GM18511 (cell line): ENCODE data around the gene GPR146.

Experiments
- ATAC-seq: cut with Tn5 transposase; IDR thresholded peaks from one replicate; pipeline ENCODE4 v1.9.1; 2021; ENCODE audit warnings: mild to moderate bottlenecking, moderate library complexity; ENCODE audit not compliant: unreplicated experiment

The GPR146 gene

GRCh38 chr7:1011297-1012003, 32.9 kb upstream of the GPR146 start:
- no peak for ATAC-seq

GRCh38 chr7:1012004-1012715, 32.2 kb upstream of the GPR146 start:
- no peak for ATAC-seq

DNA sequence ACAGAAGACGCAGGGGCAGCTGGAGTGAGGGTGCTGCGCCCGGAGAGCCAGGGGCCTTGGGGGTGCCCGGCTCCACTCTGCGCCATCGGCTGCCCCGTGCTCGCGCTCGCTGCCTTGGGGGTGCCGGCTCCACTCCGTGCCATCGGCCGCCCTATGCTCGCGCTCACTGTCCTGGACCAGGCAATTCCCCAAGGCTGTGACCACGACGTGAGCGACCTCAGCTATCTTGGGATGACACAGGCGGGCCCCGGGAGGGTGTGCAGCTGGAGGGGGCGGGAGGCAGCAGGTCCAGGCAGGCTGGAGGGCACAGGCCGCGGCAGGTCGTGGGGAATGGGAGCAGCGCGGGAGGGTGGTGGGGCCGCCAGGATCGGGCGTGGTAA, 31.6 kb upstream of the GPR146 start:
- ATAC-seq: no peak

GRCh38 chr7:1013581-1013980, 30.8 kb upstream of the GPR146 start:
- no peak for ATAC-seq

DNA sequence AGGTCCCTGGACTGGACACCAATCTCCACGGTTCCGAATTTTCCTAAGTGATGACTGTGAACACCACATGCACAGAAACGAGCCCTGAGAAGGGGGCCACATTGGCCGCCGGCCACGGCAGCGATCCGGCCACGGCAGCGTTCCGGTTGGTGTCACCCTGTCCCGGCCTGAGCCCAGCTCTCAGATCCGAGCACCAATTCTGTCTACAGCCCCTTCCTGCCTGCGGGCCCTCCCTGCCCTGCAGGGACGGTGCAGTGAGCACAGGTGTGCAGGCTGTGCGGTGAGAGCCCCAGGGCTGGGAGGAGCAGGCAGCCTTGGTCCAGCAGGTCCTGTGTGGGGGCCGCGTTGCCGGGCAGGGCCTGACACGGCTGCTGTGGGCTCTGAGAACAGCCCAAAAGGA, 29.7 kb upstream of the GPR146 start:
- ATAC-seq: no peak

- ATAC-seq: no peak
These were observed 28.9 kb upstream of the GPR146 start for GRCh38 chr7:1015196-1016121.

- ATAC-seq: no peak
These were observed 27.5 kb upstream of the GPR146 start for GRCh38 chr7:1016577-1017531.

DNA sequence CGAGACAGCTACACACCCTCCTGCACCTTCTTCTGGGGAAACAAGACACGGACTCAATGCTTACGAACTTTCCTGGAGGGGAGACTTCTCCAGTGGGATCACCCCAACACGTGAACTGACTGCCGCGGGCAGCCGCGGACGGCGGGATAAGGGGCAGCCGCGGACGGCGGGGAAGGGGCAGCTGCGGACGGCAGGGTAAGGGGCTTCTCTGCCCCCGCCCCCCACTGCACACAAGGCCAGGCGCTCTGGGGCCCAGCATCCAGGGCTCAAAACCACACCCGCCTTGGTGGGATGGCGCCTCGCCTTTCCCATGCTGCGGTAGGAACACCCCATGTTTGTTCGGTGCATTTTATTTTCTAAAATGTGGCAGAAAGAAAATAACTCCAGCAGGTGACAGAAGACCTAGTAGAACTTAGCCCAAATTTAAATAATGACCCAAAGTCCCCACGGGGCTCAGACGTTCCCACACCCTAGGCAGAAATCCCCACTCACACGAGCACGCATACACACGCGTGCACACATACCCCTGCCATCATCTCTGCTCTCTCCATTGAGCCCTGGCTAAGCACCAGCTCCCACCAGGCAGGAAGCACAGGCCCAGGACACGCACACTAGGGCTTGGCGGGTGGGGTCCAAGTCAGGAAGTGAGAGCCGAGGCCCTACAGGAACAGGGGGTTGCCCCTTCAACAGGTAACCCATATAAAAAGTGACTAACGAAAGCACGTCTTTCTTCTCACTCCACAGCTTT, 26.6 kb upstream of the GPR146 start:
- ATAC-seq: no peak

DNA sequence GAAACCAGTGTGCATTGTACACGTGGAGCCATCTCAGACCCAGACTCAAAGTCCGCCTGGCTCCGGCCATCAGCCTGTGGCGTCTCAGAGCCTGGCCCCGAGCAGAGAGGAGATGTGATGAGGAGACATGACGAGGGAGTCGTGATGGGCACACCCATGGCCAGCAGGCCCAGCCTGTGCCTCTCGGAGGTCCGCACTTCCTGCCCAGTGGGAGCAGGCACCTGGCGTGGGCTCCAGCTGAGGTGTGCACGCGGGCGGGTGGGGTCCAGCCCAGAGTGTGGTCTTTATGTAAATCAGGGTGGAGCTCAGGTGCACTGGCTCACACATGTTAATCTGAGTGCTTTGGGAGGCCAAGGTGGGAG, 26.0 kb upstream of the GPR146 start:
- no peak for ATAC-seq

GRCh38 chr7:1019255-1019785, 25.0 kb upstream of the GPR146 start:
- ATAC-seq: no peak

GRCh38 chr7:1019789-1020610, 24.3 kb upstream of the GPR146 start:
- ATAC-seq: no peak

GRCh38 chr7:1020849-1021251, 23.5 kb upstream of the GPR146 start:
- no peak for ATAC-seq

- no peak for ATAC-seq
These were observed 23.0 kb upstream of the GPR146 start for GRCh38 chr7:1021366-1021765.

DNA sequence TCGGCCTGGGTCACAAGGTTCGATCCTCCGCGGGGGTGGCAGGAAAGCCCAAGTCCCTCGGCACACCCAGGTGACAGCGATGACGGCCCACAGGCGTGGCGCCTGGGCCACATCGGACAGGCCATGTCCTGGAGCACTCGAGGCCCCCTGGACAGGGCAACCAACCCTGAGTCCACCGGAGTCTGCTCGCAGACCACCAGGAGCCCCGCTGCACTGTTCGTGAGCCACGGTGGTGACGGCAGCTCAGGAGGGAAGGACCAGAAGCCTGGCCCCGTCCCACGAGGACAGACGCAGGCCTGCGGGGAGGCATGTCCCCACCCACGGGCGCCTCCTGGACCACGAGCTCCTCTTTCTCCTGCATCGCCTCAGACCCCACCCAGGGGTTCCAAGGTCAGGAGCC, 22.4 kb upstream of the GPR146 start:
- ATAC-seq: no peak

DNA sequence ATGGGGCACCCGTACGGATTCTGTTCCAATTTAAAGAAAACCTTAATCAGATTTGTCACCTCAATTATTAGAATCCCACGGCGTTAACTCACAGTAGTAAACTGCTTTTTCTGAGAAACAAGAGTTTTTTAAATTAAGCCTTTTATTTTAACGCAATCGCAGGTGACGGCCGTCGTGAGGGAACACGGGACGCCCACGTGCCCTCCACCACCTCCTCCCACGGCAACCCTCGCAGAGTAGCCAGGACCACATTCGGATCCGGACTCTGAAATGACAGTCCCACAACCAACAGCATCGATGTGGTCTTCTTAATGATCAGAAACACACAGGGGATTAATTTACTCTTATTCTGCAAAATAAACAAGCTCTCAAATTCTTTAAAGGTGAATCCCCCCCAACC, 22.0 kb upstream of the GPR146 start:
- no peak for ATAC-seq

- no peak for ATAC-seq
These were observed 21.4 kb upstream of the GPR146 start for GRCh38 chr7:1022801-1023465.

DNA sequence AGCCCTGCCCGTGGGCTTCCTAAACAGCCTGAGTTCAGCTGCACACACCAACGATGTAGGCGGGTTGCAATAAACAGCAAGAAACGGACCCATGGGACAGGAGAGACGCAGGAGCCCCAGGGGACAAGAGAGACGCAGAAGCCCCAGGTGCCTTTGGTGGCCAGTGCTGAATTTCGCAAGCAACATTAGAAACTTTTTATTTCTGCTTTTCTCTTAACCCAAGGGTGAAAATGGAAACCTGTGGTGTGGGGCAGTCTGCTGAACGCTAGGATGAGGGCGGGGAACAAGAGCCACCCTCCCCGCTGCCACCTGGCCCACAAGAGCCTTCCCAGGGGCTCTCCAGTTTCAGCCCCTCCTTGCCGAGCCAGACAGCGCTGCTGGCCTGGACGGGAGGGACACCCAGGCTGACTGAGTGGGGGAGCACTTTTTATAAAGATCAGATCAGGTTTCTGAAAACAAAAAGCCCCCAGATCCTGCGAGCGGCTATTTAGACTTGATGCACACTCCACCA, 20.0 kb upstream of the GPR146 start:
- ATAC-seq: peak; percentile 73
